ENCODE measurements around the gene ATRAID.

DNA sequence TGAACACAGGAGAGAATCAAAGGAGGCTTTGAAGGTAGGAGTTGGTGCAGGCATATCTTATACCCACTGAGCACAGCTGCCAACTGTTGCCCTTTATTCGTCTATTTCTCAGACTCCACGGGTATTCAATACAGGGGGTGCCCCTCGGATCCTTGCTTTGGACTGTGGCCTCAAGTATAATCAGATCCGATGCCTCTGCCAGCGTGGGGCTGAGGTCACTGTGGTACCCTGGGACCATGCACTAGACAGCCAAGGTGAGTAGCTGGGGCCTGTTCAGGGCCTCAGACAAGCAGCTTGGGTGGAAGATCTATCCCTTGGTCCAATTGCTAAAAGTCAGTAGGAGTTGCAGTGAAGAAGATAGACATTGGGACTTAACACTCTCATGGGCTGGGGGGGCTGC is 10.6 kb downstream of the ATRAID start:
- TF ChIP-seq EZH2 (IDR thresholded peaks at IDR 0.05; ENCODE audit: borderline replicate concordance, low read length): no peak
- TF ChIP-seq, protein P1, sequence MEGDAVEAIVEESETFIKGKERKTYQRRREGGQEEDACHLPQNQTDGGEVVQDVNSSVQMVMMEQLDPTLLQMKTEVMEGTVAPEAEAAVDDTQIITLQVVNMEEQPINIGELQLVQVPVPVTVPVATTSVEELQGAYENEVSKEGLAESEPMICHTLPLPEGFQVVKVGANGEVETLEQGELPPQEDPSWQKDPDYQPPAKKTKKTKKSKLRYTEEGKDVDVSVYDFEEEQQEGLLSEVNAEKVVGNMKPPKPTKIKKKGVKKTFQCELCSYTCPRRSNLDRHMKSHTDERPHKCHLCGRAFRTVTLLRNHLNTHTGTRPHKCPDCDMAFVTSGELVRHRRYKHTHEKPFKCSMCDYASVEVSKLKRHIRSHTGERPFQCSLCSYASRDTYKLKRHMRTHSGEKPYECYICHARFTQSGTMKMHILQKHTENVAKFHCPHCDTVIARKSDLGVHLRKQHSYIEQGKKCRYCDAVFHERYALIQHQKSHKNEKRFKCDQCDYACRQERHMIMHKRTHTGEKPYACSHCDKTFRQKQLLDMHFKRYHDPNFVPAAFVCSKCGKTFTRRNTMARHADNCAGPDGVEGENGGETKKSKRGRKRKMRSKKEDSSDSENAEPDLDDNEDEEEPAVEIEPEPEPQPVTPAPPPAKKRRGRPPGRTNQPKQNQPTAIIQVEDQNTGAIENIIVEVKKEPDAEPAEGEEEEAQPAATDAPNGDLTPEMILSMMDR (conservative IDR thresholded peaks at IDR 0.05 in 1 of 2, IDR thresholded peaks at IDR 0.05 in 1 of 2; ENCODE audit: extremely low read depth in 1 of 2, insufficient read depth in 1 of 2, low read depth in 1 of 2, low read length in 2 of 2): no peak

All from mammary epithelial cell (primary cell).